GM19328 (cell line): ENCODE data around the gene SAXO2.
"Not testable (repeated sequence)": the region's sequence is repeated elsewhere in the genome, so short reads cannot be mapped to it uniquely, and the experiment has no call there.

Source experiments
- ATAC-seq: cut with Tn5 transposase; IDR thresholded peaks from one replicate; pipeline ENCODE4 v1.9.1; 2021; ENCODE audit warnings: mild to moderate bottlenecking, moderate library complexity; ENCODE audit not compliant: unreplicated experiment

The SAXO2 gene

DNA sequence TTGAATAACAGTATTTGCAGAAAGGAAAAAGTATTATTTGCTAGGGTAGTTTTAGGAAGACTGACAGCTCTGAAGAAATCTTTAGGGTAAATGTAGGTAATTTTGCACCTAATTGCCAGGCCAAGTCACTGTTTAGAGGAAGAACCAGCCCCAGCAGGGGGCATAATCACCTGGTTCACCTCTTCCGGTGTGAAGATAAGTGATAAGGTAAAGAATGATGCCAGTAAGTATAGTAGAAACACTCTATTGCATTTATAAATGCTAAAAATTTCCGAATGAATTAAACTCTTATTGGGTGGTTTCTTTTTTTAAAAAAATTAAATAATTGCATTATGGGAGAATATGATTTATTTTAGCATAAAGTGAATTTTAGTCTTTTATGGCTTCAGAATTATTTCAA lies 21.8 kb downstream of the SAXO2 start:
- not testable (repeated sequence) for ATAC-seq

DNA sequence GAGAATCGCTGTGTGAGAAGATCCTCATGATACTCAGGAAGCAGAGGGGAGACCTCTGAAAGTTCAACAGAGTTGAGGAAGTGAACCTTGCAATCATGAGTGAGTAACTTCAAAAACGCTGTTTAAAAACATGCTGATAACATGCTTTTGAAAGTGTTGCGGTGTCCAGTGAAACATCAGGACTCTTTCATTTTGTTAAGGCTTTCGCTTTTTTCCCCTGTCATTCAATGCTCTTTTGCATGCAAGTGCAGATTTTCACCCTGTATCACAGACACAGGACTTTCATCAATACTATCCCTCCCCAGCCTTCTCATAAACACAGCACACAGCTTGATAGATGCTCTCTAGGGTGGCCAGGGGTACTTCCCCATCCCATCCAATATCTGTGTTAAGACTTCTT lies 23.9 kb downstream of the SAXO2 start:
- peak; percentile 63 for ATAC-seq

- ATAC-seq, result not testable (repeated sequence)
Observed at GRCh38 chr15:82288202-82288601, 25.6 kb downstream of the SAXO2 start.

- ATAC-seq, result no peak
Observed at GRCh38 chr15:82292271-82292670, 29.7 kb downstream of the SAXO2 start.

- no peak for ATAC-seq
Observed at GRCh38 chr15:82294061-82294690, 31.6 kb downstream of the SAXO2 start.

- ATAC-seq, result no peak
Observed at GRCh38 chr15:82297546-82297945, 34.9 kb downstream of the SAXO2 start.

DNA sequence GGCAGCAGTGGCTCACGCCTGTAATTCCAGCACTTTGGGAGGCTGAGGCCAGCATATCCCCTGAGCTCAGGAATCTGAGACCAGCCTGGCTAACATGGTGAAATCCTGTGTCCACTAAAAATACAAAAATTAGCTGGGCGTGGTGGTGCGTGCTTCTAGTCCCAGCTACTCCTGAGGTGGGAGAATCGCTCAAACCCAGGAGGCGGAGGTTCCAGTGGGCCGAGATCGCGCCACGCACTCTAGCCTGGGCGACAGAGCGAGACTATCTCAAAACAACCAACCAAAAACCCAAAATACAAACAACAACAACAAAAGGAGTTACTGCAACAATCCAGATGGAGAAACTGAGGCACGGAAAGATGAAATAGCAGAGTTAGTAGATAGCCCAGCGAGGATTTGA lies 35.4 kb downstream of the SAXO2 start:
- no peak for ATAC-seq

DNA sequence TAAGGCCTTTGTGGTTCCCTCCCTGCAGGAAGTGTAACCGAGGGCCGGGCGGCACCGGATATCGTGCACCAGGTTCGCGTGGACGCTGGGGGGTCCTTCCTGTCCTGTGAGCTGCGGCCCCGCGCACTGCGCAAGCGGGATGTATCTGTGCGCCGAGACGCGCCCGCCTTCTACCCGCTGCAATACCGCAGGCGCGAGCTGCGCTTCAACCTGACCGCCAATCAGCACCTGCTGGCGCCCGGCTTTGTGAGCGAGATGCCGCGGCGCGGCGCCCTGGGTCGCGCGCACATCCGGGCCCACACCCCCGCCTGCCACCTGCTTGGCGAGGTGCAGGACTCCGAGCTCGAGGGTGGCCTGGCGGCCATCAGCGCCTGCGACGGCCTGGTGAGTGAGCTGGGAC lies 35.9 kb downstream of the SAXO2 start:
- no peak for ATAC-seq

DNA sequence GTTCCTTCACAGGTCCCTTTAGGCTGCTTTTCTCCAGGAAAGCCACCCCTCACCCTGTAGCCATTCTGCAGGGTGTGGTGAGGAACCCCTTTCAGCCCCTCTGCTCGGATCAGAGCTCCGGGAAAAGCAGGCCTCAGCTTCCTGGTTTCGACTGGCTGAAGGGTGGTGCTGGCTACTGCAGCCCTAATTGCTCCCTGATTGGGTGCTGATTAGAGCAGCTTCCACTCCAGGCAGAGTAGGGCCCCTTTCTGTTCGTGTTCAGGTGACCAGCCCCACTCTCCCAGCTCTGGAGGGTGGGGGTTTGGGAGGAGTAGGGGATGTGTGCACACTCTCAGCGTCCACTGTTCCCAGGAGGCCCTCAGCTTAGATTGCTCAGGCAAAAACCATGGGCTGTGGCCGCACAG lies 36.9 kb downstream of the SAXO2 start:
- ATAC-seq, result not testable (repeated sequence)

- not testable (repeated sequence) for ATAC-seq
Observed at GRCh38 chr15:82300326-82300725, 37.7 kb downstream of the SAXO2 start.

GRCh38 chr15:82300883-82301282 lies 38.3 kb downstream of the SAXO2 start:
- ATAC-seq, result no peak

- no peak for ATAC-seq
Observed at GRCh38 chr15:82301296-82302016, 38.8 kb downstream of the SAXO2 start.

DNA sequence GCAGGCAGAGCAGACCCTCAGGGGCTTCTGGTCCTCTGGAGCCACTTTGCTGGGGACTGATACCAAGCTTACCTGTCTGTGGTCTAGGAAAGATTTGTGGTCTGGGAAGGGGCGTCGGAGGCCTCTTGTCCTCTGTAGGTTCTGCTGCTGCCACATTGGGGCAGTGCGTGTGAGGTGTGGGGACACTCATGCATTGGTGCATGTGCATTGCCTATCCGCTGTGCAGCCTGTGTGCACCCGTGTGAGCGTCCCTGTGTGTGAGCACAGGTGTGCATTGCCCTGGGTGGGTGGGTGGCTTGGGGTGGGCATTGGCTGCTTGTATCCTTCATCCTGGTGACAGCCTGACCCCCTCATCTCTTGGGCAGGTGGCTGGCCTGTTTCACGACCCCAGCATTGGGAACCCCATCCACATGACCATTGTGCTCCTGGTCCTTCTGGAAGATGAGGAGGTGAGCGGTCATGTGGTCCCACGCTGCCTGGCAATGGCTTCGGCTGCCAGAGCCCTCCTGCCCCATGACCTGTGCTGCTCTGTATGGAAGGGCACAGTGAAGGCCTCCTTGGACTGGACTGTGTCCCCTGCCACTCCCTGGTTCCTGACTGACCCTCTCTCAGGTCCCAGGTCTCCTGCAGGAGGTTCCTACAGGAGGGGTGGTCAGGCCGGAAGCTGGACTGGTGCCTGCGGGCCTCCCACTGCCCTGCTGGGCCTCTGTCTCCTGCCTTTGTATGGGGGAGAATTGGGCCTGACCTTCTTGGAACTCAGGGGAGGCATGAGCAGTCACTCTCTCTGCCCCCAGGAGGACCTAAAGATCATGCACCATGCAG lies 41.5 kb downstream of the SAXO2 start:
- ATAC-seq, result no peak

DNA sequence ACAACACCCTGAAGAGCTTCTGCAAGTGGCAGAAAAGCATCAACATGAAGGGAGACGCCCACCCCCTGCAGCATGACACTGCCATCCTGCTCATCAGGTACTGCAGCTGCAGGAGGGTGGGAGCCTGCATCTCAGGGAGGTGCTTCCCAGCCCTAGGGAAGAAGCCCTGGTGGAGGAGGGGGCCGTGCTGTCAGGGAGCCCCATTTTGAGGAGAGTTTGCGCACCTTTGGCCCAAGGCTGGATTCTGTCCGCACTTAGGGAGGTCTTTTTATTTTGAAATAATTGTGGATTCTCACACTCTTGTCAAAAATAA lies 42.1 kb downstream of the SAXO2 start:
- ATAC-seq, result no peak

DNA sequence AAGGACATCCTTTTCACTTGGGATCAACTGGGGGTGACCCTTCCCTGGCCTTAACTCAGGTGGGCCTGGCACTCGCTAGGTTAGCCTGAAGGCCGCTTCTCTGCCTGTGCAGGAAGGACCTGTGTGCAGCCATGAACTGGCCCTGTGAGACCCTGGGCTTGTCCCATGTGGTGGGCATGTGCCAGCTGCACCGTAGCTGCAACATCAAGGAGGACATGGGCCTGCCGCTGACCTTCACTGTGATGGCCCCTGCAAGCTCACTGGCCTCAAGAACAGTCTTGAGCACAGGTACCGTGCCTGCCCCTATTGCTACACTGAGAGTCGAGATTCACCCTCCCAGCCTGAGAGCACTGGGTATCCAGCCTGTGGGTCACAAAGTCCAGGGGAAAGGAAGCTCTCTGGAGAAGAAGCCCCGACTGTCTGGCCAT lies 43.0 kb downstream of the SAXO2 start:
- ATAC-seq, result no peak

GRCh38 chr15:82306791-82307713 lies 44.4 kb downstream of the SAXO2 start:
- ATAC-seq, result no peak

GRCh38 chr15:82307714-82308081 lies 45.1 kb downstream of the SAXO2 start:
- no peak for ATAC-seq

DNA sequence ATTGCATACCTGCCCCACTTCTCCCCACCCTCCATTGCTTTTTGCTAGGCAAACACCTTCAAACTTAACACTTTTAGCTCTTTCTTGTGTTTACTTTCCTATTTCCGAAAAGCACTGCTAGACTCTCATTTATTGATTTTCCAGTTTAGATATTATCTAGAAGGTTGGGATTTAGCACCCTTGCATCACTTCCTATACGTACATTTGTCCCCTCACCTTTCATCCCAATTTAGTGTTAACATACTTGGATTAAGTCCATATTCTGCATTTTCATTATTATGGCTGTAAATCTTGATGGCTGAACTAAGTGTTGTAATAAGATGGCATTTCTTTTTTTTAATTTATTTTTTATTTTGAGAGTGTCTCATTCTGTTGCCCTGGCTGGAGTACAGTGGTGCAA lies 47.2 kb downstream of the SAXO2 start:
- no peak for ATAC-seq

- ATAC-seq, result not testable (repeated sequence)
Observed at GRCh38 chr15:82311321-82311720, 48.7 kb downstream of the SAXO2 start.

GRCh38 chr15:82312586-82313349 lies 50.1 kb downstream of the SAXO2 start:
- no peak for ATAC-seq
